CD14-positive monocyte (primary cell): ENCODE data around the gene GRM3. TPM values are rescaled to one million over a fixed set of nuclear protein-coding genes. Genes with fewer than 3 reads are reported as not detected.

Experiments used
- DNase-seq, 3 donors: peaks; one replicate each; pipeline ENCODE4 v3.0.0-alpha.2; 2011 to 2022
- H2AFZ ChIP-seq: 2 replicates; pipeline ENCODE4 v1.6.0; 2012; ENCODE audit warnings: mild to moderate bottlenecking, low read depth, low read length, inconsistent platforms; ENCODE audit not compliant: insufficient read depth, poor library complexity, severe bottlenecking
- H3K27ac ChIP-seq, 2 donors: 1 replicate in 1 of 2; 2 replicates in 1 of 2; pipeline ENCODE4 v1.5.1; 2012 to 2013; ENCODE audit warnings: low read length in 2 of 2, control low read depth in 1 of 2, inconsistent platforms in 1 of 2, low read depth in 1 of 2, mild to moderate bottlenecking in 1 of 2
- H3K27me3 ChIP-seq, 2 donors: one replicate each; pipeline versions ENCODE4 v1.6.0 to v1.6.1; 2011 to 2013; ENCODE audit warnings: low read length in 2 of 2; ENCODE audit not compliant: control insufficient read depth in 2 of 2, insufficient read depth in 2 of 2
- H3K36me3 ChIP-seq, 2 donors: replicated peaks in 1 of 2; 1 replicate in 1 of 2; 2 replicates in 1 of 2; pipeline versions ENCODE4 v1.5.1 to v1.6.1; 2012 to 2013; ENCODE audit warnings: low read length in 2 of 2, control low read depth in 1 of 2, inconsistent platforms in 1 of 2, mild to moderate bottlenecking in 1 of 2; ENCODE audit not compliant: insufficient read depth in 2 of 2, control insufficient read depth in 1 of 2
- H3K4me1 ChIP-seq, 2 donors: 1 replicate in 1 of 2; 2 replicates in 1 of 2; pipeline versions ENCODE4 v1.5.1 to v1.6.1; 2012 to 2013; ENCODE audit warnings: low read length in 2 of 2, control low read depth in 1 of 2, inconsistent platforms in 1 of 2, mild to moderate bottlenecking in 1 of 2, moderate library complexity in 1 of 2; ENCODE audit not compliant: insufficient read depth in 2 of 2, control insufficient read depth in 1 of 2
- H3K4me2 ChIP-seq: replicated peaks from 2 replicates; pipeline ENCODE3; 2012; ENCODE audit warnings: low read length, moderate library complexity, mild to moderate bottlenecking; ENCODE audit not compliant: poor library complexity, severe bottlenecking; ENCODE audit errors: extremely low read depth
- H3K4me3 ChIP-seq, 3 experiments: fragments of 200-600 bp in 1 of 3; sonication (generic) in 1 of 3; replicated peaks in 1 of 3; 1 replicate in 2 of 3; 2 replicates in 1 of 3; pipeline ENCODE4 v1.5.1; 2011 to 2013; ENCODE audit warnings: low read length in 3 of 3, mild to moderate bottlenecking in 3 of 3, control low read depth in 2 of 3, low read depth in 2 of 3, inconsistent platforms in 1 of 3, moderate library complexity in 1 of 3
- H3K79me2 ChIP-seq: 2 replicates; pipeline ENCODE4 v1.6.0; 2012; ENCODE audit warnings: mild to moderate bottlenecking, control low read depth, inconsistent platforms, low read length, moderate library complexity; ENCODE audit not compliant: insufficient read depth
- H3K9ac ChIP-seq: 2 replicates; pipeline ENCODE4 v1.6.0; 2017; ENCODE audit warnings: low read length, mild to moderate bottlenecking; ENCODE audit not compliant: insufficient read depth, poor library complexity, severe bottlenecking
- H3K9me3 ChIP-seq, 2 donors: replicated peaks in 1 of 2; 1 replicate in 1 of 2; 2 replicates in 1 of 2; pipeline versions ENCODE4 v1.5.1 to v1.6.1; 2012 to 2013; ENCODE audit warnings: low read length in 2 of 2, control low read depth in 1 of 2; ENCODE audit not compliant: control insufficient read depth in 1 of 2, insufficient read depth in 1 of 2
- H4K20me1 ChIP-seq: 2 replicates; pipeline ENCODE4 v1.6.0; 2012; ENCODE audit warnings: mild to moderate bottlenecking, low read length, control low read depth, moderate library complexity; ENCODE audit not compliant: insufficient read depth
- H3K27ac Mint-ChIP-seq, 7 donors: one replicate each; pipeline ENCODE4 v1.8.0; 2020; ENCODE audit warnings: mild to moderate bottlenecking in 7 of 7, mixed read lengths in 7 of 7, moderate library complexity in 6 of 7, inconsistent platforms in 2 of 7
- H3K27me3 Mint-ChIP-seq, 3 donors: one replicate each; pipeline ENCODE4 v1.8.0; 2021 to 2022; ENCODE audit warnings: low read depth in 3 of 3, mild to moderate bottlenecking in 3 of 3, mixed read lengths in 3 of 3, moderate library complexity in 3 of 3, inconsistent platforms in 1 of 3
- H3K36me3 Mint-ChIP-seq, 2 donors: one replicate each; pipeline ENCODE4 v1.8.0; 2020; ENCODE audit warnings: mixed read lengths in 2 of 2, inconsistent platforms in 1 of 2, mild to moderate bottlenecking in 1 of 2
- H3K4me1 Mint-ChIP-seq: one replicate; pipeline ENCODE4 v1.8.0; 2020; ENCODE audit warnings: mild to moderate bottlenecking, mixed read lengths
- H3K4me3 Mint-ChIP-seq, 2 donors: one replicate each; pipeline ENCODE4 v1.8.0; 2020; ENCODE audit warnings: mild to moderate bottlenecking in 2 of 2, mixed read lengths in 2 of 2, moderate library complexity in 1 of 2
- H3K9me3 Mint-ChIP-seq, 7 donors: one replicate each; pipeline ENCODE4 v1.8.0; 2020 to 2022; ENCODE audit warnings: mixed read lengths in 7 of 7, mild to moderate bottlenecking in 6 of 7, moderate library complexity in 6 of 7, inconsistent platforms in 2 of 7
- whole genome bisulfite sequencing: methylation state at CpG from one replicate; pipeline ENCODE4 v1.1.5; 2013; ENCODE audit warnings: missing lambda C conversion rate; ENCODE audit not compliant: insufficient coverage; 5-methylcytosine and 5-hydroxymethylcytosine counted together
- intact Hi-C, 2 donors: fragments of 100-400 bp; cut with micrococcal nuclease; formaldehyde crosslinking; loops; one replicate each; pipeline versions ENCODE4 v1.15.0 to v1.15.1; 2023
- polyA plus RNA-seq, 3 donors: library from polyadenylated mRNA; depleted of rRNA in 1 of 3; unstranded in 2 of 3; stranded (reverse) in 1 of 3; fragments of 300-500 nt in 2 of 3; fragments of >200 nt in 1 of 3; fragmentation: Illumina TruSeq in 2 of 3; gene quantifications; 1 replicate in 2 of 3; 2 replicates in 1 of 3; pipeline ENCODE4 v1.2.3, GENCODE V29; 2012 to 2021
- TF ChIP-seq, protein P1 (sequence below): fragments of 200-600 bp; IDR thresholded peaks from one replicate; pipeline ENCODE4 v1.8.0; 2022; ENCODE audit warnings: antibody characterized with exemption, mild to moderate bottlenecking

GRM3 gene
- polyA plus RNA-seq, 3 donors: not detected

DNA sequence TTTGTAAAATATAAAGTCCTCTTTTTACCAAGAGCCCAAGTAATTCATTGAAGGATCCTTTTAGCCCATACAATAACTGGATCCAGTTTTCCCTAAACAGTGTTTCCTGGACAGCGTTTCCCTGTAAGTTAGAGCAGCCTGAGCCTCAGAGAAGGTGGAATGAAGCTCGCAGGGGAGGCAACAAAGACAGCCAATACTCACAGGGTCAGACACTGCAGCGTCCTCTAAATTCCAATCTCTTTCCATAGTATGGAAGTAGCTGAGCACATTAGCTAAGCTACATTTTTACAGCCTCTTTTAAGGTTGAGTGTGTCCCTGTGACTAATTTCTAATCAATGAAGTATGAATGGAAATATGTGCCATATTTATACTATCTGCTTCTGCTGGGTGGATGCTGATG lies 193.5 kb downstream of the GRM3 start:
- H3K4me1 Mint-ChIP-seq: no peaks in the 10 kb centered on the region
- Histone ChIP-seq H3K36me3 (no peaks in the 10 kb centered on the region), H3K27ac (no peak overlapping the region), H3K27me3 (no peaks in the 10 kb centered on the region), H3K4me3 (no peak overlapping the region), H2AFZ (no peak overlapping the region), H3K9me3 (peaks cover 0 to 4% of the 10 kb centered on the region in 2 donors), H3K4me1 (no peaks in the 10 kb centered on the region), H3K4me2 (no peak overlapping the region), H4K20me1 (no peaks in the 10 kb centered on the region), H3K79me2 (no peaks in the 10 kb centered on the region), H3K9ac (no peak overlapping the region)
- no peaks in the 10 kb centered on the region for H3K36me3 Mint-ChIP-seq
- intact Hi-C loops: no loop called here
- H3K27ac Mint-ChIP-seq: no peak overlapping the region
- H3K4me3 Mint-ChIP-seq: no peak overlapping the region
- H3K27me3 Mint-ChIP-seq: peaks cover 0 to 4% (median 0%) of the 10 kb centered on the region in 3 donors
- no peak for DNase-seq
- H3K9me3 Mint-ChIP-seq: peaks cover 0 to 2% (median 0%) of the 10 kb centered on the region in 7 donors
- TF ChIP-seq, protein P1, sequence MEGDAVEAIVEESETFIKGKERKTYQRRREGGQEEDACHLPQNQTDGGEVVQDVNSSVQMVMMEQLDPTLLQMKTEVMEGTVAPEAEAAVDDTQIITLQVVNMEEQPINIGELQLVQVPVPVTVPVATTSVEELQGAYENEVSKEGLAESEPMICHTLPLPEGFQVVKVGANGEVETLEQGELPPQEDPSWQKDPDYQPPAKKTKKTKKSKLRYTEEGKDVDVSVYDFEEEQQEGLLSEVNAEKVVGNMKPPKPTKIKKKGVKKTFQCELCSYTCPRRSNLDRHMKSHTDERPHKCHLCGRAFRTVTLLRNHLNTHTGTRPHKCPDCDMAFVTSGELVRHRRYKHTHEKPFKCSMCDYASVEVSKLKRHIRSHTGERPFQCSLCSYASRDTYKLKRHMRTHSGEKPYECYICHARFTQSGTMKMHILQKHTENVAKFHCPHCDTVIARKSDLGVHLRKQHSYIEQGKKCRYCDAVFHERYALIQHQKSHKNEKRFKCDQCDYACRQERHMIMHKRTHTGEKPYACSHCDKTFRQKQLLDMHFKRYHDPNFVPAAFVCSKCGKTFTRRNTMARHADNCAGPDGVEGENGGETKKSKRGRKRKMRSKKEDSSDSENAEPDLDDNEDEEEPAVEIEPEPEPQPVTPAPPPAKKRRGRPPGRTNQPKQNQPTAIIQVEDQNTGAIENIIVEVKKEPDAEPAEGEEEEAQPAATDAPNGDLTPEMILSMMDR: no peak
- WGBS: 80% methylated on average over 1 of the region's 3 CpGs

DNA sequence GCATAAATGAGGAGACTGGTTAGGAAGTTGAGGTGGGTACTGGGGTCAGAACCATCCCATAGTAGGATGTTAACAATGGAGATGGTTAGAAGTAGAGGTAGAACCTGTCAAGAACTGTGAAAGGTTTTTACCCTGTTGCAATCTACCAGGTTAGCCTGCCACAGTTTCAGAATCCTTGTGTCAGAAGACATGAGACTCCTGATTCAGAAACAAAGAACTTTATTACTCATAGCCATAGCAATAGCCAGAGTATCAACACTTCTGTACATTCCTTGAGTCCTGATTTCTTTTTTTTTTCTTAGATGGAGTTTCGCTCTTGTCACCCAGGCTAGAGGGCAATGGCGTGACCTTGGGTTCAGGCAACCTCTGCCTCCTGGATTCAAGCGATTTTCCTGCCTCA lies 200.9 kb downstream of the GRM3 start:
- no peak overlapping the region for H3K9ac ChIP-seq
- H3K36me3 ChIP-seq: no peaks in the 10 kb centered on the region
- peaks cover 0 to 3% (median 0%) of the 10 kb centered on the region in 7 donors for H3K9me3 Mint-ChIP-seq
- DNase-seq: no peak
- no peak overlapping the region for H3K4me3 ChIP-seq
- no peaks in the 10 kb centered on the region for H3K4me1 ChIP-seq
- no CpG with 5 or more reads among the region's 3 CpGs for WGBS
- no peaks in the 10 kb centered on the region for H4K20me1 ChIP-seq
- H3K27me3 Mint-ChIP-seq: peaks cover 0 to 4% (median 2%) of the 10 kb centered on the region in 3 donors
- H3K27me3 ChIP-seq: no peaks in the 10 kb centered on the region
- H3K4me3 Mint-ChIP-seq: no peak overlapping the region
- no peaks in the 10 kb centered on the region for H3K79me2 ChIP-seq
- H3K27ac ChIP-seq: no peak overlapping the region
- H3K4me1 Mint-ChIP-seq: no peaks in the 10 kb centered on the region
- H3K4me2 ChIP-seq: no peak overlapping the region
- peaks cover 0 to under 1% of the 10 kb centered on the region in 2 donors for H3K9me3 ChIP-seq
- H2AFZ ChIP-seq: no peak overlapping the region
- TF ChIP-seq, protein P1: no peak
- H3K27ac Mint-ChIP-seq: no peak overlapping the region
- no peaks in the 10 kb centered on the region for H3K36me3 Mint-ChIP-seq
- intact Hi-C loops: no loop called here
